ENCODE measurements around the gene ATP12A. TPM values are rescaled to one million over a fixed set of nuclear protein-coding genes. Genes with fewer than 3 reads are reported as not detected.

ATP12A gene
- total RNA-seq, 1 donor from 2014 or later, result not detected

DNA sequence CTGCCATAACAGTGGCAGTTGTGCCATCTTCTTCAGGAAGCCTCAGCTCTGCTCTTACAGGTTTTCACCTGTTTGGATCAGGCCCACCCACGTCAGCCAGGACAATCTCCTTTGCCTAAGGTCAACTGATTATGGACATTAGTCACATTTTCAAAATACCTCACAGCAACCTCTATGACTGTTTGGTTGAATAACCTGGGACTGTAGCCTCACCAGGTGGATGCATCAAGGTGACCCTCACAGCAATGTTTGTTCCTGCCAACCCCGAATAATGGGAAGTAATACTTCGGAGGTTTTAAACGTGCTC, 17.2 kb upstream of the ATP12A start:
- DNase-seq (ENCODE audit: low spot score), result no peak

DNA sequence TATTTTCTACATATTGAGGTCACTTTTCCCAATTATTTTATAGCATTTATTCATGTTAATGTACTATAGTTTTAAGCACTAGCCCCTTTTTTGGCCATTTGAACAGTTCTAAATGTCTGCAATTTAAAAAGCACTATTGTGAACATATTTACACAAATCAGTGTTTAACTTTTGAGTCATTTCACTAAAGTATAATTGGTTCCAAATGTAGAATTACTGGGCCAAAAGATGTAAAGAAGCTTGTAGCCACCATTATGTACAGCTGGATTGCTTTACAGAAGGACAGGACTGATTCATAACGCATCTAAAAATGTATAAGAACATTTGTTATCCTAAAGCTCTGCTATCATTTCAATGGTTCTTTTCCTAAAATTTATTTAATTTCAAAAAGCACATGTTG, 16.6 kb upstream of the ATP12A start:
- no peak for DNase-seq (ENCODE audit: low spot score)

DNA sequence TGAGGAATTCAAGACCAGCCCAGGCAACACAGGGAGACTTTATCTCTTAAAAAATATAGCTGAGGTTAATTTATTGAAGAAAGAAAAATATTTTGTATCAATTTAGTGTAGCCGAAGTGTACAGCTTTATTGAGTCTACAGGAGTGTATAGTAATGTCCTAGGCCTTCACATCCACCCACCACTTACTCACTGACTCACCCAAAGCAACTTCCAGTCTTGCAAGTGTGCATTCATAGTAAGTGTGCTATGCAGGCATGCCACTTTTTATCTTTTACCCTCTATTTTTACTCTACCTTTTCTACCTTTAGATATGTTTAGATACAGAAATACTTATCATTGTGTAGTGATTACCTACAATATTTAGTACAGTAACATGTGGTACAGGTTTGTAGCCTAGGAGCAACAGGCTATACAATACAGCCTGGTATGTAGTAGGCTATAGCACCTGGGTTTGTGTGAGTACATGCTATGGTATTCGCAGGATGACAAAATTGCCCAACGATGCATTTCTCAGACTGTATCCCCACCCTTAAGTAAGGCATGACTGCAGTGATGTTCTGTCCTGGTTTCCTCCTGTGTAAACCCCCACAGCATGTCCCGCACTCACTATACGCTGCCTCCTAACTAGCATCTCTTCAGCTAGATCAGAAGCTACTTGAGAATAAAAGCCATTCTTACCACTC, 15.3 kb upstream of the ATP12A start:
- DNase-seq (ENCODE audit: low spot score), result no peak

DNA sequence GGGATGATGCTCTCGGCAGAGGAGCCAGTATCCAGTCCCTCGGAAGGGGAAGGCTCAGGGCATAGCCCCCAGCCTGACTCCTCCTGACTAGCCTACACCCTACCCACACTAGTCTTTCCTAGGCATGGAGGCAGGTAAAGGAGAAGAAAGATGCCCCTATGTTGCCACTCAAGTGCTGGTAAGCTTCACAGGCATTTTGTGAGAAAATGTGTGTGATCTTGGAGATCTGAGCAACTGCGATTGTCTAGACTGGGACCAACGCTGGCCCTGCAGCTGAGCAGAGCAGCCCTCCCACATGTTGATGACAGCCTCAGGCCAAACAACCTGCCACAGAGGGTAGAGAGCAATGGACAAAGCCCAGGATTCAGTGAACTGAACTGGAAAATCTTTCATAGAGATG, 11.7 kb upstream of the ATP12A start:
- DNase-seq (ENCODE audit: low spot score), result no peak

DNA sequence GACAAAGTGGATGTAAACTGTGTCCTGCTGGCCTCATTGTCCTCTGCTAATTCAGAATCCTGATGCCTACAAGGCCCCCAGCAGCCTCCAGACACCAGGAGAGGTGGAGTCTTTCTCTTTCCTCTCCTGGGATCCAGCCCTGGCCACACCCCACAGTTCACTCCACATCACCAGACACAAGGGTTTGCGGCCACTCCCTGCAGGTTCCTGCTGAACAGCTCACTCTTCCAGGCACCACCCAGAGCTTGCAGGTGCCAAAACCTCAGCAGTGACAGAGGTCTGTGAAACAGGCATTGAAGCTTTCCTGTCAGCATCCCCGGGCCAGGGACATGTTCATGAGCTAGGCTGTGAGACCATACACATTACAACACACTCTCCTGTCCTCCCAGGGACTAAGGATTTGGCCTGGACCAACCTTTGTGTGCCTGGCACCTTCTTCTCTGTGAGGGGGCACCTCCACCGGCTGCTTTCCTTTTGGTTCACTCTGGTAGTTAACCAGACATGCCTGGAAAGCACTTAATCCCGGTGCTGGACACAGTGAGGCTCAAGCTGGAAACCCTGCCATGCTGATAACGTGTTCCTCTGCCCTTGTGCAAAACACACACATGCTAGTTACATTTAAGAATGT, 11.1 kb upstream of the ATP12A start:
- no peak for DNase-seq (ENCODE audit: low spot score)

DNA sequence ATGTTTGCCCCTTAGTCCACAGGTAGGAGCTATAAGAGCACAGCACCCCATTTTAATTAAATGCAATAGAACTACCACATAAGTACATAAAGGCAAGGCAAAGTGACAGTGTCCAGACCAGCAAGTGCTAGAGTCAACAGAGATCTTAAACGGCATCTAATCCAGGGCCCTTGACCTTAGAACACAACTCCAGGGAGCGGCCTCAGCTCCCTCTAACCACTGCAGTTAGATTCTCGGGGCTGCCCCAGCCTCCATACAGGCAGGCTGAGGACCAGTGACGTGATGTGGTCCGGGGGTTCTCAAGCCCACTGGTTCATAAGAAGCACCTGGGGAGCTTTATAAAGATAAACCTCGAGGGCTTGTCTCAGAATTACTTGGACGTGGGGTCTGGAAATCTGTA, 10.0 kb upstream of the ATP12A start:
- no peak for DNase-seq (ENCODE audit: low spot score)

DNA sequence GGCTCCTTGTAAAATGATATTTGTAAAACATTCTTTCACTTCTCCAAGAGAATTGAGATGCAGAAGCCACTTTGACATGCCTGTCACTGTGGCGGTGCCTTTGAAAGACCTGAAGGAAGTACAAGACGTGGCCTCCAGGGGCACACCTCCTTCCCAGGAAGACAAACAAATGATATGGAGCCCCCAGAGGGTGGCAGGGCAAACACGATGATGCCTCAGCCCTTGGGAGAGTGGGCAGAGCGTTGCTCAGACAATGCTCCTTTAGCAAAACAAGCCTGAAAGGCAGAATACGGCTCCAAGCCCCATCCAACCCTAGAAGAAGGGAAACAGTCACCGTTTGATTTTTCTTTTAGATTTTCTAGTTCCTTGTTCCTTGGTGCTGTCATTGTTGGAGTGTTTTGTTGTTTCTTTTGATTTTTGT, 9.2 kb upstream of the ATP12A start:
- no peak for DNase-seq (ENCODE audit: low spot score)

DNA sequence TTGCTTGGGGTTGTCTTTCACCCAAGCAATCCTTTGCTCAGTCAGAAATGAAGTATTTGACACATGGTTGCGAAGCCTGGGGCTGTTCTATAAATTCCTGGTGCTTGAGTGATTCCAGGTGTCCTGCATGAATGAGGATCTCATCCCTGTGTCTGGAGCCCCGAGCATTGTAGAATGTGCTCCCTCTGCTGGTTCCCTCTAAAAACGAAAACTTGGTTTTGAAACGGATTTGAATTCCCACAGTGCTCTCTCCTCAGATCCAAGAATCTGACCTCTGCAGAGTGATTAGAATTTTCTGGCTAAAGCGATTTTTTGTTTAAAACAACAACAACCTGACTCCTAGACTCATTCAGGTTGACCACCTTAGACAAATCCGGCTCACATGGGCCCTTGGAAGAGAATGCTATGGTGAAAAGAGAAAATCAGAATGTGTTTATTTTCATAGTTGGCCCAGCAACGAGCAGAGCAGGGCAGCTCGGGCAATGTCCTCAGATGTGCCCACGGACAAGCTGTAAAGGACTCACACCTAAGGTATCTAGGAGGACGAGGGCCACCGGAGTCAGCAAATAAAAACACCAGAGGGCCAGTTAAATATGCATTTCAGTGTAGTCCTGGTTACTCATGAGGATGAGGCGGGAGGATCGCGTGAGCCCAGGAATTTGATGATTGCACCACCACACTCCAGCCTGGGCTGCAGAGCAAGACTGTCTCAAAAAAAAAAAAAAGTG, 8.7 kb upstream of the ATP12A start:
- DNase-seq (ENCODE audit: low spot score), result peak; percentile 40

DNA sequence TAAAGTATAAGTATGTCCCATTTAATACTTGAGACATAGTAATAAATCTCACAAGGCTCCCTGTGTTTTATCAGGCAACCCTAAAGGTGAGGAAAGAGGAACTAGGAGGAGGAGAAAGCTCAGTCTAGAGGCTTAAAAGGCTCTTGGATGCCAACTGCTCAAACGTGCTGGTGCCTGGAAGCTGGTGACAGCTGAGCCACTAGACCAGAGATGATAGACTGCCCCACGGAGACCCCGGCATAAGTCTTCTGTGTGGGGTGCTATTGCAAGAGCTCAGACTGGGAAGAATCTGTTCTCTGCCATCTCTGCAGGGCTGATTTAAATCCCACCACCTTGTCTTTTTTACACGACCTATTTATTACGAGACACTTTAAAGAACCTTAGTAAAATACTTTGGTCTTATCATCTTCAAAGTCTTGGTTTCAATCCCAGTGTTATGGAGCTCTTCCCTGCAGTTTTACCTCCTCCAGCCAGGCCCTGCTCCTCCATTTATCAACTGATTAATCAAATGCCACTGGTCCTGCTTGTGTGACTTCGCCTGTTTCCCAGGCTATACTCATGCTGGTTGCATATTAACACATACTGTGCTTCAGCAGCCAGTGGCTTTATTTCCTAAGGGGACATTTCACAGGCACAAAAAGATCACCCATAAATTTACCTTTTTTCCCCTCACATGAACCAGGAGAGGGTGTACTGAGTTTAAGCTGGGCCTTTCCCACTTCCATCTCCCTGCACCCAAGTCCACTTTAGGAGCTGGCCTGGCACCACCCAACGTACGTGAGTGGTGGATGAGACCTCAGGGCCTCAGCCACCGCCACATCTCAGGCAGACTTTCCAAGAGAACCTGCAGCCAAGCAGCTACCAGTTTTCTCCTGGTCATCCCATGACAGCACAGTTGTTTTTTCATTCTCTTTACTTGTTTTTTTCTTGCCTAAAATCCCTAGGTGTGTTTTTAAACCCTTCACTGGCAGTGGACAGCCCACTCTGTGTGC, 7.8 kb upstream of the ATP12A start:
- DNase-seq (ENCODE audit: low spot score), result no peak

DNA sequence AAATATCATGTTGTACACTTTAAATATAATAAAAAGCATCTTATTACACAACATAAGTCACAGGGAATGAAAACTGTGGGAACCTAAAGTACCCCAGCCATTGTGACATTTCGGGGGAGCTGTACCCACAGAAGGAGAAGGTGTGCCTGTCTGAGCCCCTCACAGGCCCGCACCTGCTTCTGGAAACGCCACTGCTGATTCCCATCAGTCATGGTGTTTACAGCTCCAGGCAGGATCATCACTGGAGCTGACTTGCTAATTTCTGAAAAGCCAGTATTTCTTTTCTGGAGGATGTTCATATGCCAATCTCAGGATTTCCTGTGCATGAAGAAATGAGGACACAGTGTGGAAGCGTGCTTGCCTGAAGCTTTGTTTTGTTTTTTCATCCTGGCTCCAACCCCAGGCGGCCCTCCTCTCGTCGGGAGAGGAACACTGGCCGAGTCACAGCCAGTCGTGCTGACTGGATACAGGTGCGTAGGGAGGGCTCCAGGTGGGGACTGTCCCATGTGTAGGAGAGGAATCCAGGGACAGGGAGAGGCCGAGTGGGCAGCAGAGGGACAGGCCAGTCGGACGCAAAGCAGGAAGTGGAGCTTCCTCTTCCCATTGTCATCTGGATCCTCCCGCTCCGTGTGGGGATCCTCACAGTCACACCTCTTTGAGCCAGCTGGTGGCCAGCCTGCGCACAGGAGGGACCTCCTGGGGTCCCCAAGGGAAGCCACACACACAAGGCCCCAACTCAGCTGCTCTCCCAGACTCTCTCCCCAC, 4.2 kb upstream of the ATP12A start:
- no peak for DNase-seq (ENCODE audit: low spot score)

DNA sequence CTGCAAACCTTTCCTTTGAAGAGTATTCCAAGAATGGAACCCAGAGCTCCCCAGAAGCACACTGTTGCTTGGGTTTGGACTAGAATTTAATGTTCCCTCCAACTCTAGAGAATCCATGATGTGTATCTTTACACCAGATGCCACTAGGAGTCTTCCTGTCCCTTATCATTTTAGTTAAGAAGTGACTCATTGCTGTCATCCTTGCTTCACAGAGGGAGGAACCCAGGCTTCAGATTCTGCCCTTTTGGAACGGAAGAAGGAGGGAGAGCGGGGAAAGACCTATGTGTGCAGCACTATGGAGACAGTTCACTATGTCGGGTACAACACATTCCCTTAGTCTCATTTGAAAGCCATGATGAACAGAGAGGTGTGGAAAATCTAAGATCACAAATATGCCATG, 2.1 kb upstream of the ATP12A start:
- no peak for DNase-seq (ENCODE audit: low spot score)

DNA sequence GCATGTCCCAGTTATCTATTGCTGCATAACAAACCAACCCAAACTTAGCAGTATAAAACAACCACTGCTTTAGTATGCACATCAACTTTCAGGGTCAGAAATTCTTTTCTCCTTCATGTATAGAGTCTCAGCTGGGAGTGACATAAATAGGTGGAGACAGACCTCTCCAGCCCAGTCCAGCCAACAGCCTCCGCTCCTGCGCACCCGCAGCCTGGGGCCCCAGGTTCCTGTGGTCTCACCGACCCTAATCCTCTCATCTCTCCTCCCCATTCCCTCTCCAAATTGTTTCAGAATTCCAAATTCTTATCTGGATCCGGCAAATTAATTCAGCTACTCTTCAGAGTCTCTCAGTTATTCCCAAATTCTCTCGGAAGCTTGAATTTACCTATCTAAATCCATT, 522 bp upstream of the ATP12A start:
- no peak for DNase-seq (ENCODE audit: low spot score)

DNA sequence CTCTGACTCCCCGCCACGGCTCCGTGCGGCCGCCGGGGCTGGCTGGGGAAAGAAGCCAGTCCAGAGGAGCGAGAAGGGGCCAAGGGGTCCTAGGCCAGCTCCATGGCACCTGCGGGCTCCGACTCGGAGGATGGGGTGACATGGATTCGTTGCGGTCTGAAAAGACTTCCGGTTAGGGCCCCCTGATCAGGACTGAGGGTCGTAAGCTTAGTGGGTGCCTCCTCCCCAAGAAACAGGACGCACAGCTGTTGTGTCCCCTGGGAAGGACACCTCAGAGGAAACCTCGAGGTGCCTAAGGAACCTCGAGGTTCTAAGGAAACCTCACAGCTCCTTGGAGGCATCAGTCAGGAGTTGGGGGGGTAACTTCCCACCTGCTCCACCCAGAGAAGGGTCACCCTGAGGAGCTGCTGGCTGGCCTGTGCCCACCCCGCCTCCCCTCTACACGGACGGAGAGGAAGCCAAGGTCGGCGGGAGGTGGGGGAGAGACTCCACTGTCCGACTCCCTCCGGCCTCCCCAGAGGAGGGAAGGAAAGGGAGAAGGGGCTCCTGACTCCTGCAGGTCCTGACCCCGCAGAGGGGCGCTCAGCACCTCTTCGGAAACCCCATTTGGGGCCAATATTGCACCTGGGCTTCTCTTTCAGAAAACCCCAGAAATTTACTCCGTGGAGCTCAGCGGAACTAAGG, 855 bp downstream of the ATP12A start:
- DNase-seq (ENCODE audit: low spot score), result no peak

DNA sequence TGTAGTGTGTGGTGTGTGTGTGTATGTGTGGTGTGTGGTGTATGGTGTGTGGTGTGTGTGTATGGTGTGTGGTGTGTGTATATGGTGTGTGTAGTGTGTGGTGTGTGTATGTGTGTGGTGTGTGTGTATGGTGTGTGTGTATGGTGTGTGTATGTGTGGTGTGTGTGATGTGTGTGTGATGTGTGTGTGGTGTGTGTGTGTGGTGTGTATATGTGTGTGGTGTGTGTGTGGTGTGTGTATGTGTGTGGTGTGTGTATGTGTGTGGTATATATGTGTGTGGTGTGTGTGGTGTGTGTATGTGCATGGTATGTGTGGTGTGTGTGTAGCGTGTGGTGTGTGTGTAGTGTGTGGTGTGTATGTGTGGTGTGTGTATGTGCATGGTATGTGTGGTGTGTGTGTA, 1.7 kb downstream of the ATP12A start:
- DNase-seq (ENCODE audit: low spot score), result no peak

DNA sequence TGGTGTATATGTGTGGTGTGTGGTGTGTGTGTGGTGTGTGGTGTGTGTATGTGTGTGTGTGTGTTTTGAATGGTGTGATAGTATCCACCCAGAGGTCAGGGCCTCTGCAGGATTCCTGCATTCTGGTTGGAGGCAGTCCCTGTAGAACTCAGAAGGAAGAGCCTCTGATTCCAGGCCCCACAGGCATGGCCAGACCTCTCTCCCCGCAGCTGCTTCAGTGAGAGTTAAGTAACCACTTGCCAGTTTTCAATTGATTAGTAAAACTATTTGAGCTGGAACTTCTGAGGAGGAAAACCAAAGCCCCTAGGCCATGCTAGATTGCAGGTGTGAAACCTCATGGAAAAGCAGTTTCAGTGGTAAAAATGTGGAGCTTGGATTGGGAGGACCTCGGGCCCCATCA, 2.1 kb downstream of the ATP12A start:
- no peak for DNase-seq (ENCODE audit: low spot score)

DNA sequence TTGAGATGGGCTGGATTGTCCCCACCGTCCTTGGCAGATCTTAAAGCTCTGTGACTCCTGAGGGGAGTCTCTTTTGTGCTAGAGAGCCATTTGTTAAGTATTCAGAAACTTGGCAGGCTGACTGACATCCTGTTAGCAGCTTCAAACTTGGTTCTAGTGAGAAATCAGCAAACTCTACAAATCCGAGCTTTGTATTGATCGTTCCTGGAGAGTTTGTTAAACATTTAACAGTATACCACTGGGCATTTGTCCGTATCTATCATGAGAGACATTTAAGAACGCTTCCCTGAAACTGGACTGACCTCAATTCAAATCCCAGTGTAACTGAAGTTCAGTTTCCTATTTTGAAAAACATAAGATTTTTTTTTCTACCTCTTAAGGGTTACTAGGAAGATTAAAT, 3.1 kb downstream of the ATP12A start:
- no peak for DNase-seq (ENCODE audit: low spot score)

DNA sequence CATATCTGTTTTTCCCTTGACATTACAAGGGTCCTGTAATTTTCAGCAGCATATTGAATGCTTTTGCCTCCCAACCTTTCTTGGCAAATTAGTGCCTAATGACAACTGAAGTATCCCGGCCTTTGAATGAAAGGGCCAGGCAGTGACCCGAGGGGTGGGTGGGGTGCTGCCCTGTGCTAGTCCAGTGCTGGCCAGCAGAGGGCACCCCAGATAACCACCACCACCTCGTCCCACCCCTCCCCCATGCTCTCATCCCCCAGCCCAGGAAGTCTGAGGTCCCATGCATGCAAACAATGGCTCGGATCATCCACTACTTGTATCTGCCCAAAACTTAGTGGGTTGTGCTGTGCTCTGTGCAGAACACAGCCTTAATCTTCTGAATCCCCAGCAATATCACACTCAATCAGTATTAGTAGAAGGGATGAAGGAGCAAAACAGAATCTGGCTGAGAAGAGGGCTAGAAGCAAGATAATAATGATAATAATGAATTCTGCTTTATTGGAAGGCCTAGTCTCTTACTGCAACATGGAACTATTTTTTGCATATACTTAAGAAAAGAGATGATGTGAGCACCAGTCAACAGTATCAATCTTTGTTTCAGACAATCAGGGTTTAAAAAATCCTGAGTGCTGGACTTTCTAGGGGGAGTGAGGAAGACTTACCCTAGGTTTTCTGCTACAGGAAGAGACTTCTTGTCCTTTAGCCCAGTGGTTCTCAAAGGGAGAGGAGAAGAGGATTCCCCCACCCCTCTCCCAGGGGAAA, 3.8 kb downstream of the ATP12A start:
- peak; percentile 27 for DNase-seq (ENCODE audit: low spot score)

DNA sequence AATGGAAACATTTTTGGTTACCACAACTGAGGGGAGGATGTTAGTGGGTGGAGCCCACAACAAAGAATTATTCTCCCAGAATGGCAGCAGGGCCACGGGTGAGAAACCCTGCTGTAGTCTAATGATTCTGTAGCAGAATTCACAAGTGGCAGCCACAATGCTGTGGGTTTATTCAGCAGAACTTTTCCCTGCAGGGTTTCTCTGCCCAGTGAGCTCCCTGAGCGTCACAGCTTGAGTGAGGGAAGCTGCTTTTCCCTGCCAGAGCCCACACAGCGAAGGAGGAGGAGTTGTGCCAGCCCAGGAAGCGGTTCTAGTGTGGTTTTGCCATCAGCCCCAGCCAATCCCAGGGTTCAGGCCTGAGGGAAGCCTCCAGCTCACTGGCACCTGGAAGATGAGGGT, 4.4 kb downstream of the ATP12A start:
- no peak for DNase-seq (ENCODE audit: low spot score)

DNA sequence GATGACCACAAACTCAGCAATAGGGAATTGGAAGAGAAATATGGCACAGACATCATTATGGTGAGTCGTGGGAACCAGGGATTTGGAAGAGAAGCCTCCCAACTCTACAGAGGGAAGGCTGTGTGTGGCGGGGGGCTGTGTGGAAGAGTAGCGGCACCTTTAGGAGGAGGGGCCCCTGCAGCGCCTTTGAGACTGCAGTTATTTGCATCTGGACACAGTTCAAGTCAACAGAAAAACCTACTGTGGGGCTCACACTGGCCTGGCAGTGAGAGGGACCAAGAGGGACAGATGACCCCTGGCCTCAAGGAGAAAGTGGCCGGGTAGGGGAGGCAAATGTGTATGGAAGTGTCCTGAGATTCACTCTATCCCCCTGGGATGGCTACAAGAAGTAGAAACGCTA, 5.1 kb downstream of the ATP12A start:
- no peak for DNase-seq (ENCODE audit: low spot score)

DNA sequence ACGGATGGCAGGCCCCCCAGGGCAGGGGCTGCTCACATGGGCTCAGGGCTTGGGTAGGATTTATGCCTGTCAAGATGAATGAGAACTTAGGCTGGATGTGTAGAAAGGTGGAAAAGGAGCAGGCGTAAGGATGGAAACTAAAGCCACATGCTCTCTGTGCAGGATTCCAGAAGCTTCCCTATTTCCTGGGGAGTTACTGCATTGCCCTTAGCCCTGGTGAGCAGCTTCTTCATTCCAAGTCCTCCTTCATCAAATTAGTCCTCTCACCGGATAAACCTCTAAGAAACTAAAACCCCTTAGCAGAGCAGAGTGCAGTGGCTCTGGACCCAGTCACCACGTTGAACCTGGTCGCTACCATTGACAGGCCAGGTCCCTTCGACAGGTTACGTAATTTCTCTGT, 7.4 kb downstream of the ATP12A start:
- DNase-seq (ENCODE audit: low spot score), result no peak
